Tibial nerve (tissue), 4 donors: ENCODE results near the gene CLEC12A. TPM values are rescaled to one million over a fixed set of nuclear protein-coding genes. Genes with fewer than 3 reads are reported as not detected.

Experiments used
- DNase-seq, 2 donors: peaks; one replicate each; pipeline ENCODE4 v3.0.0-alpha.2; 2019; ENCODE audit warnings: low spot score in 2 of 2
- H3K27ac ChIP-seq, 4 donors: fragments of 200-600 bp; sonication (generic) in 3 of 4; one replicate each; pipeline ENCODE4 v1.5.1; 2017 to 2019; ENCODE audit warnings: mild to moderate bottlenecking in 1 of 4
- H3K27me3 ChIP-seq, 2 donors: fragments of 200-600 bp; sonication (generic) in 1 of 2; one replicate each; pipeline versions ENCODE4 v1.5.1 to v1.6.0; 2017 to 2019
- H3K36me3 ChIP-seq, 3 donors: fragments of 200-600 bp; sonication (generic); one replicate each; pipeline ENCODE4 v1.5.1; 2018 to 2019
- H3K4me1 ChIP-seq, 4 donors: fragments of 200-600 bp; sonication (generic) in 3 of 4; one replicate each; pipeline ENCODE4 v1.5.1; 2017 to 2019
- H3K4me3 ChIP-seq, 4 donors: fragments of 200-600 bp; sonication (generic) in 3 of 4; one replicate each; pipeline ENCODE4 v1.5.1; 2017 to 2019; ENCODE audit warnings: mild to moderate bottlenecking in 1 of 4, moderate library complexity in 1 of 4
- H3K9me3 ChIP-seq, 4 donors: fragments of 200-600 bp; sonication (generic) in 3 of 4; one replicate each; pipeline ENCODE4 v1.5.1; 2017 to 2019
- EP300 ChIP-seq, 2 donors: sonication (generic); formaldehyde crosslinking; IDR thresholded peaks; one replicate each; pipeline ENCODE4 v1.6.1; 2017; ENCODE audit warnings: antibody characterized with exemption in 2 of 2, mild to moderate bottlenecking in 1 of 2
- POLR2A ChIP-seq, 2 donors: fragments of 450-650 bp; IDR thresholded peaks; one replicate each; pipeline ENCODE4 v1.6.1; 2017; ENCODE audit warnings: antibody characterized with exemption in 2 of 2, mild to moderate bottlenecking in 2 of 2, moderate library complexity in 2 of 2
- WGBS, 2 donors: methylation state at CpG; one replicate each; pipeline ENCODE4 v1.1.5; 2018; 5-methylcytosine and 5-hydroxymethylcytosine counted together
- total RNA-seq, 4 donors: library from RNA; depleted of rRNA; stranded (reverse); fragments of >200 nt; gene quantifications; one replicate each; pipeline ENCODE4 v1.1.0, GENCODE V29; 2016
- TF ChIP-seq, protein P1 (sequence below), 5 experiments: fragments of 200-600 bp in 3 of 5; fragments of 450-650 bp in 2 of 5; sonication (generic) in 3 of 5; IDR thresholded peaks; one replicate each; pipeline ENCODE4 v1.5.1; 2016 to 2019; ENCODE audit warnings: antibody characterized with exemption in 5 of 5, mild to moderate bottlenecking in 3 of 5, moderate library complexity in 2 of 5

CLEC12A gene
- total RNA-seq, 4 donors from 2014 or later, result 0.22 to 6.1 (median 0.78) TPM; not detected in 1

DNA sequence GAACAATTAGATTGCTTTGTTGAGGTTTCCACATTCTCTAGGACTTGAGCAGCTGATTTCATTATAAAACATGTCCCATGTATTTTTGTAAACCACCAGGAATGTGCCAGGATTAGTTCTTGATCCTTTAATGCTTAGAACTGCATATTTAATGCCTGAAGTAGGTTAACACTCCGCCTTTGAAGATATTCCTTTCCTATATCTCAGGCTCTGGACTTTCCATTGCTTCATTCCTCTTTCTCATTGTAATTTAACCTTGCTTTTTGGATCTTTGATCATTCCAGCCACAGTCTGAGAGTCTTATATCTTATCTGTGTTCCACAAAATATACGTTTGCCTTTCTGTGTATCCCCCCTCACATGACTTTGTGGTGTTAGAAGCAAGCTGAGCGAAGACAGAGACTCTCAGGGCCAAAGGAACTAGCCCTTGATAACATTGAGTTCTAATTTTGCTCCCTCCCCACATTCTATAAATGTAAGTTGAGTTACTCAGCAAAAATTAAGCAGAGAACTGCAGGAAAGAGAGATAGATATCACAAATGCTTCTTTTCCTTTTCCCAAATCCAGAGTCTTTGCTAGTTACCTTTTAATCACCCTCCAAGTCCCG lies 30.1 kb downstream of the CLEC12A start:
- Histone ChIP-seq H3K27ac (no peak overlapping the region), H3K36me3 (no peaks in the 10 kb centered on the region), H3K9me3 (peaks cover 0 to 4% (median 0%) of the 10 kb centered on the region in 4 donors), H3K27me3 (no peaks in the 10 kb centered on the region), H3K4me3 (no peak overlapping the region), H3K4me1 (no peaks in the 10 kb centered on the region)
- WGBS, 2 donors, result 86 to 90% methylated on average over 4 of the region's 4 CpGs
- TF ChIP-seq EP300 (IDR thresholded peaks at IDR 0.05) (no peak), POLR2A (IDR thresholded peaks at IDR 0.05) (no peak)
- TF ChIP-seq, protein P1, sequence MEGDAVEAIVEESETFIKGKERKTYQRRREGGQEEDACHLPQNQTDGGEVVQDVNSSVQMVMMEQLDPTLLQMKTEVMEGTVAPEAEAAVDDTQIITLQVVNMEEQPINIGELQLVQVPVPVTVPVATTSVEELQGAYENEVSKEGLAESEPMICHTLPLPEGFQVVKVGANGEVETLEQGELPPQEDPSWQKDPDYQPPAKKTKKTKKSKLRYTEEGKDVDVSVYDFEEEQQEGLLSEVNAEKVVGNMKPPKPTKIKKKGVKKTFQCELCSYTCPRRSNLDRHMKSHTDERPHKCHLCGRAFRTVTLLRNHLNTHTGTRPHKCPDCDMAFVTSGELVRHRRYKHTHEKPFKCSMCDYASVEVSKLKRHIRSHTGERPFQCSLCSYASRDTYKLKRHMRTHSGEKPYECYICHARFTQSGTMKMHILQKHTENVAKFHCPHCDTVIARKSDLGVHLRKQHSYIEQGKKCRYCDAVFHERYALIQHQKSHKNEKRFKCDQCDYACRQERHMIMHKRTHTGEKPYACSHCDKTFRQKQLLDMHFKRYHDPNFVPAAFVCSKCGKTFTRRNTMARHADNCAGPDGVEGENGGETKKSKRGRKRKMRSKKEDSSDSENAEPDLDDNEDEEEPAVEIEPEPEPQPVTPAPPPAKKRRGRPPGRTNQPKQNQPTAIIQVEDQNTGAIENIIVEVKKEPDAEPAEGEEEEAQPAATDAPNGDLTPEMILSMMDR (IDR thresholded peaks at IDR 0.05), result no peak
- DNase-seq, result no peak

DNA sequence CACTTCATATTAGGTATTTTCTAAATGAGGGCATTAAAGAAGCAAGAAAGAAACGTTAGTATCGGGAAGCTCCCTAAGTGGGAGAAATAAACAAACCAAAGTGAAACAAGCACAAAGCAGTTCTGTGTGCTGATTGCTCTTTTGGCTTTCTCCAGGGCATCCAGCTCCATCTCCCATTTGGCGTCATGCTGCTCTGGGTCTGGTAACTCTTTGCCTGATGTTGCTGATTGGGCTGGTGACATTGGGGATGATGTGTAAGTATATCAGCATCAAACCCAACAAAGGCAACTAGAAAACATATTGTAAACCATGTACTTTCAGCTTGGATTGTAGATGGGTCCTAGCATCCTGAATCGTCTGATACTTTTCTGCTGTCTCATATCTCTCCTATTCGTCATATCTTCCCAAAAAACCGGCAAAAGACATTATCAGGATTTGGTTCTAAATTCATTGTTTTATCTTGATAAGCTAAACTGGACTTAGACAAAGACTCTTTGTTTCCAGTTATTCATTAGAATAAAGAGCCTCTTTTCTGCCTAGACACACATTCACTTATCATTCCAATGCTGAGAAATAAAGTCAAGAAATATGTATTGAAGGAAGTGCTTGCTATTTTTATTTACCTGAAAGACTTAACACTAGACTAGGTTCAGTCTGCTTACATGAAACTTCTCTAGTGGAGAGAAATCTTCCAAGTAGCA lies 41.6 kb downstream of the CLEC12A start:
- 39 to 53% methylated on average over 6 of the region's 6 CpGs for WGBS, 2 donors
- Histone ChIP-seq H3K36me3 (no peaks in the 10 kb centered on the region), H3K4me1 (peaks cover 0 to 4% (median 0%) of the 10 kb centered on the region in 4 donors), H3K9me3 (no peaks in the 10 kb centered on the region), H3K4me3 (no peak overlapping the region), H3K27ac (no peak overlapping the region), H3K27me3 (no peaks in the 10 kb centered on the region)
- TF ChIP-seq, protein P1 (IDR thresholded peaks at IDR 0.05), result no peak
- TF ChIP-seq POLR2A (IDR thresholded peaks at IDR 0.05), result no peak
- TF ChIP-seq EP300 (IDR thresholded peaks at IDR 0.05), result no peak
- no peak for DNase-seq

GRCh38 chr12:10015450-10015849 lies 44.2 kb downstream of the CLEC12A start:
- Histone ChIP-seq H3K4me1 (peaks cover 0 to 2% (median 0%) of the 10 kb centered on the region in 4 donors), H3K9me3 (no peaks in the 10 kb centered on the region), H3K27ac (no peak overlapping the region), H3K27me3 (no peaks in the 10 kb centered on the region), H3K36me3 (no peaks in the 10 kb centered on the region), H3K4me3 (no peak overlapping the region)
- DNase-seq, result no peak
- WGBS, 2 donors, result 79 to 85% methylated on average over 4 of the region's 4 CpGs
- no peak for TF ChIP-seq EP300 (IDR thresholded peaks at IDR 0.05)
- TF ChIP-seq POLR2A (IDR thresholded peaks at IDR 0.05), result no peak
- TF ChIP-seq, protein P1 (IDR thresholded peaks at IDR 0.05), result no peak

GRCh38 chr12:10016881-10017280 lies 45.7 kb downstream of the CLEC12A start:
- H3K9me3 ChIP-seq, result no peaks in the 10 kb centered on the region
- 5% methylated on average over 1 of the region's 1 CpG for WGBS, 2 donors
- DNase-seq, result no peak
- TF ChIP-seq POLR2A (IDR thresholded peaks at IDR 0.05) (no peak), EP300 (IDR thresholded peaks at IDR 0.05) (no peak)
- TF ChIP-seq, protein P1 (IDR thresholded peaks at IDR 0.05), result no peak
- H3K27ac ChIP-seq, result no peak overlapping the region
- H3K27me3 ChIP-seq, result no peaks in the 10 kb centered on the region
- H3K4me3 ChIP-seq, result no peak overlapping the region
- no peaks in the 10 kb centered on the region for H3K36me3 ChIP-seq
- H3K4me1 ChIP-seq, result no peaks in the 10 kb centered on the region

- DNase-seq, result no peak
- no peaks in the 10 kb centered on the region for H3K4me1 ChIP-seq
- TF ChIP-seq EP300 (IDR thresholded peaks at IDR 0.05) (no peak), POLR2A (IDR thresholded peaks at IDR 0.05) (no peak)
- TF ChIP-seq, protein P1 (IDR thresholded peaks at IDR 0.05), result no peak
- H3K27ac ChIP-seq, result no peak overlapping the region
- no peaks in the 10 kb centered on the region for H3K27me3 ChIP-seq
- no peak overlapping the region for H3K4me3 ChIP-seq
- no peaks in the 10 kb centered on the region for H3K9me3 ChIP-seq
- 71 to 75% methylated on average over 5 of the region's 5 CpGs for WGBS, 2 donors
- no peaks in the 10 kb centered on the region for H3K36me3 ChIP-seq
Observed at GRCh38 chr12:10018386-10018785, 47.2 kb downstream of the CLEC12A start.
